GM18870 (cell line): Measurements from ENCODE around the gene ST7L.

Experiments
- ATAC-seq: cut with Tn5 transposase; IDR thresholded peaks from one replicate; pipeline ENCODE4 v1.9.1; 2021; ENCODE audit warnings: moderate library complexity; ENCODE audit not compliant: unreplicated experiment

The ST7L gene

GRCh38 chr1:112516141-112516540, 102.8 kb downstream of the ST7L start:
- ATAC-seq = no peak

- ATAC-seq = no peak
These were observed 103.5 kb downstream of the ST7L start for GRCh38 chr1:112515311-112516009.

GRCh38 chr1:112514901-112515300, 104.0 kb downstream of the ST7L start:
- no peak for ATAC-seq

DNA sequence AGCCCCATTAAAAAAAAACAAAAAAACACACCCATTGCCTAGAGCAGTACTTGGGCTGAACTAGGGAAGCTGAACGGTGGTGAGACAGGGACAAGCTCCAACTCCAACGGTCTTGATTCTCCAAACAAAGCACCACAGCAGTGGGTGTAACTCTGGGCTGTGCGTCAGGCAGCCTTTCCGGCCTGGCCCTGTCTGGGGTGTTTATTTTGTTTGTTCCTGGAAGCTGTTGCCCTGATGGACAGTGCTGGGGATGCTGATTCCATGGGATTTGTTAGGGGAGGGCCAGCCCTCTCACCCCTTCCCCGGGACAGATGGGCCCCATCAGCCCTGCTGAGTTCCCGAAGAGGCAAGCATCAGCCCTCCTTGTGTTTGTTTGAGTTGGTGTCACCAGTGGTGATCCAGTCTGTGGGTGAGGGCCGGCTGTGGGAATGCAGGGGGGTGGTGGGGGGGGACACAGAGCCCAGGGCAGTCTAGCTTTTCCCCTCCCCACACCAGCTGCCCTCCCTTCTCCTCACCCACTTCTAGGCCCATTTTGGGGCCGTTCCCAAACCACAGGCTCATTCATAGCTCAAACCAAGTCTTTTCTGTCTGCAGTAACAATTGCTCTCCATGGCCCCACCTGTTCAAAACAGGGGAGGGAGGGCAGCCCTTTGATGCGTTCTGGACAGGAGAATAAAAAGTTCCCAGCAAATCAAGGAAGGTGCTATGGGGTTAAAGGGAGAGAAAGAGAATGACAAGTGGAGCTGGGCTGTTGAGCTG, 105.7 kb downstream of the ST7L start:
- no peak for ATAC-seq

DNA sequence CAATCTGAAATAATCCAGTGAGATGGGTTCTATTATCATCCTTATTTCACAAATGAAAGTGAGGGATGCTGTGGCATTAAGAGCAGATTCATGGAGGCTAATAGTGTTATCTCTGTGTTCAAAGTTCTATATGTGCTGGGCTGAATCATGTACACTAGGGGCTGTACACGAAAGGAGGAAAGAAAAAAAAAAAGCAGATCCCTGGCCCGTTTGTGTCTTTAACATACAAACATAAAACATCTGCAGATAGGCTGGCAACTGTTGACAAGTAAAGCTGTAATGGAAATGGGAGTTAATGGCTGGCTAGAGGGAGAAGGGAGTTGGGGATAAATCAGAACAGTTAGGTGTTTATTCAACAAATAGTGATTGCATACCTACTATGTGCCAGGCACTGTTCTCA, 107.0 kb downstream of the ST7L start:
- no peak for ATAC-seq

- no peak for ATAC-seq
These were observed 108.6 kb downstream of the ST7L start for GRCh38 chr1:112510340-112510739.

DNA sequence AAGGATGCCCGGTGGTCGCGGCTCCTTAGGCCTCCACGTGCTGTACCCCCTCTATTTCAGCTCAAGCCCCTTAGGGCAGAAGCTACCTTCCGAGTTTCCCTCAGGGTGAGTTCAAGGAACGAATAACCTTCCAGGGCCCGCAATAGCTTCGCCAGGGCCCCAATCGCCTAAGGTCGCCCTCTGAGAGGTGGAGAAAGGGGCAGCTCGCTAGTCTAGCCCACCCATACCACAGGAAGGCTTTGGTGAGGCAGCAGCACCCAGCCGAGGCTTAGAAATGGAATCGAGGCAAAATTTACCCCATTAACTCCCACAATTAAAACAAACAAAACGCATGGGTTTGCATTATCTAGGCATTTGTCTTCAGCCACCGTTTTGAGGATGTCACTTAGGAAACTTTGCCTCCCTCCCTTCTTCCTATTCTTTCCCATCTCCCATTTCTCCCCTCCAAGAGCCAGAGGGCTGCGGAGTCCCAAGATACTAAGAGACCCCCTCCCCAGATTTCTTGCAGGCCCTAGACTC, 109.2 kb downstream of the ST7L start:
- ATAC-seq = no peak

- ATAC-seq = no peak
These were observed 109.8 kb downstream of the ST7L start for GRCh38 chr1:112509005-112509659.

- no peak for ATAC-seq
These were observed 110.5 kb downstream of the ST7L start, which contains the start of gene WNT2B for GRCh38 chr1:112508278-112509004. TSS of gene WNT2B (plus strand) at chr1:112508965. CDS start at chr1:112509263, 298 bp downstream.

DNA sequence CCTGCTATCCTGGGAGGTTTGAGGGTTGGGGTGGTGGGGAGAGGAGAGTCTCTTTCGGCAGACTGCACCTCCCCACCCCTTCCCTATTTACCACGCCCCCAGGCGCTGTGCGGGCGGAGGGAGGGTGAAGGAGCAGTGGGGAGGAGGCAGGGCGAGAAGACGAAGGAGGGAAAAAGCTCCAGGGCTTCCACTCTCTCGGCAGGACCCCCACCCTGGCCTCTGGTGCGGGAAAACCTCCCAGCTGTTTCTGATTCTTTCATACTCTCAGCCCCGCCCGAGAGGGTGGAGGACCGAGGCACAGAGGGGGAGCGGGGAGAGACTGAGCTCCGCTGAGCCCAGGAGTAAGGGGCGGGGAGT, 111.0 kb downstream of the ST7L start:
- ATAC-seq = no peak

GRCh38 chr1:112507336-112507735, 111.6 kb downstream of the ST7L start:
- no peak for ATAC-seq

GRCh38 chr1:112506731-112507130, 112.2 kb downstream of the ST7L start:
- no peak for ATAC-seq

DNA sequence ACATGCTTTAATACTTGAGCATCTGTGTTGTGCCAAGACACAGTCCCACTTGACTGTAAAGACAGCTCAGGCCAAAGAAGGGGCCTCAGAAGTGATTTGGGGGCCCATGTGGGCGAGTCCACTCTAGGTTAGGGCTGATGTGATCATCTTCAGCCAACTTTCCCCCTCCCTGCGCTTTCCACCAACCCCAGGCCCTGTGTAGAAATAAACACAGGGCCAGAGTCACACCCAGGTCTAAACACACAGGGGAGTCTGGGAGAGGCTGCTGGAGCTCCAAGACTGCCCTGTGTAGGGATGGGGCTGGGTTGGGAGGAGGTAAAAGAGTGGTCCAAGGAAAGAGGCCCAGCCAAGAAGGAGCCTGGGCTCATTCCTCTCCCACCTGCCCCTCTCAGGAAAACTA, 112.6 kb downstream of the ST7L start:
- ATAC-seq = no peak

GRCh38 chr1:112505878-112506277, 113.1 kb downstream of the ST7L start:
- ATAC-seq = no peak

DNA sequence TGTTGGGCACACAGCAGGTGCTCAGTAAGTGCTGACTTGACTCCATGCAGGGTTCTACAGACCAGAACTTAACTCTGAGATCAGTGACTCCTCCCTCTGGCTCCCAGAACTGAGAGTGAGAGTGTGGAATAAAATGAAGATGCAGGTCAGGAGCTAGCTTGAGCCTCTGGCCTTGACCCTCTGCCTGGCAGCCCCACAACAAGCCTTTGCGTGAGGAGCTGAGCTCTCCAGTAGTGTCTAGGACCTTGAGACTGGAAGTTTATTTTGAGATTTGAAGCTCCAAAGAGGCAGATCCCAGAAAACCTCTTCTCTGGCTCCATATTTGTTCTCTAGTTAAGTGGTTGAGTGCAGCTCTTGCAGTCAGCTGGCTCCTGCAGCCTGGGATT, 113.5 kb downstream of the ST7L start:
- no peak for ATAC-seq

GRCh38 chr1:112504661-112505399, 114.1 kb downstream of the ST7L start:
- ATAC-seq = no peak

DNA sequence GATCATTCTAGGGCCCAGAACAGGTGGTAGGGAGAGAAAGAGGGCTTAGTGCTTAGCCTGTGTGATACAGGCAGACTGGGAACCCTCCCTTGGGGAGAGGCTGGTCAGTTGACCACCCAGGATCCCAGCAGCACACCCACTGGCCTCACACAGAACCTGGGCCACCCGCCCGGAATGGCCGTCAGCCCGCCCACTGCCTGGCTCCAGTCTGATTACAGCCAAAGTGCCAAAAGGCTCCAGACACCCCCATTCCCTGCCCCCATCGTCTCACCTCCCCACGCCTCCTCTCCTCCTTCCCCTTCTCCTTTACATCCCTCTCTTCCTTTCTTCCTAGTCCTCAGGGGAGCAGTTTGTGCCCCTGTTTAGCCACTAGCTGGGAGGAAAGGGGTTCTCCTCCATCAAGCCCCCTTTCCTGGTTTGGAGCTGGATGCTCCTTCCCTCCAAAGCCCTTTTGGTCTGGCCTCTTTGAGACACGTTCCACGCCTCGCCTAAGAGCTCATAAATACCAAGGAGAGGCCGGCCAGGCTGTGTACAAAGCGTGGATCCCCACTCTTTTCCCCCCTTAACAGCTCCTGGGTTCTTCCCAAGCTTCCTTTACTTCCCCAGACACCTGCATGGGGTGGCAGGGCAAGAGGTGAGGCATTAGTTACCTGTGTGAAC, 114.8 kb downstream of the ST7L start:
- ATAC-seq = no peak

DNA sequence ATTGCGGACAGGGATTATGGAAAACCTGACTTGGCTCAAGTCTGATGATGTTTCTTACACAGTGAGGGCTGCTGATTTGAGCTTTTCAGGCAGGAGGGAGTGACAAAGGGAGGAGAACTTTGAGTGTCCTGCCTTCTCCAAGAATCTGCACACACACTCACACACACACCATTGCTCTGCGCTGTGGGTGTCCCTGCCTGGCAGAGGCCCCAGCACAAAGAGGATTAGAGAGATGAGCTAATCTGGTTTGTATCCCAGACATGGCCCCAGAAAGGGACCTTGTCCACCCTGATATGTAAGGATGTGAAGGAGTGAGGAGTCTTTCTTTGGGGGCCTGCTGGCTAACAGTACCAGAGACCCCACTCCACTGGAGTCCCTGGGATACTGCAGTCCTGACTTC, 116.1 kb downstream of the ST7L start:
- ATAC-seq = no peak

GRCh38 chr1:112501810-112502641, 116.9 kb downstream of the ST7L start:
- no peak for ATAC-seq
